ENCODE data around the gene PPP2R5D. TPM values are rescaled to one million over a fixed set of nuclear protein-coding genes. Genes with fewer than 3 reads are reported as not detected.
"Not testable (repeated sequence)": the region's sequence is repeated elsewhere in the genome, so short reads cannot be mapped to it uniquely, and the experiment has no call there.

The PPP2R5D gene
- total RNA-seq, result 10 to 100 TPM; 53.0 to 96.0 TPM

DNA sequence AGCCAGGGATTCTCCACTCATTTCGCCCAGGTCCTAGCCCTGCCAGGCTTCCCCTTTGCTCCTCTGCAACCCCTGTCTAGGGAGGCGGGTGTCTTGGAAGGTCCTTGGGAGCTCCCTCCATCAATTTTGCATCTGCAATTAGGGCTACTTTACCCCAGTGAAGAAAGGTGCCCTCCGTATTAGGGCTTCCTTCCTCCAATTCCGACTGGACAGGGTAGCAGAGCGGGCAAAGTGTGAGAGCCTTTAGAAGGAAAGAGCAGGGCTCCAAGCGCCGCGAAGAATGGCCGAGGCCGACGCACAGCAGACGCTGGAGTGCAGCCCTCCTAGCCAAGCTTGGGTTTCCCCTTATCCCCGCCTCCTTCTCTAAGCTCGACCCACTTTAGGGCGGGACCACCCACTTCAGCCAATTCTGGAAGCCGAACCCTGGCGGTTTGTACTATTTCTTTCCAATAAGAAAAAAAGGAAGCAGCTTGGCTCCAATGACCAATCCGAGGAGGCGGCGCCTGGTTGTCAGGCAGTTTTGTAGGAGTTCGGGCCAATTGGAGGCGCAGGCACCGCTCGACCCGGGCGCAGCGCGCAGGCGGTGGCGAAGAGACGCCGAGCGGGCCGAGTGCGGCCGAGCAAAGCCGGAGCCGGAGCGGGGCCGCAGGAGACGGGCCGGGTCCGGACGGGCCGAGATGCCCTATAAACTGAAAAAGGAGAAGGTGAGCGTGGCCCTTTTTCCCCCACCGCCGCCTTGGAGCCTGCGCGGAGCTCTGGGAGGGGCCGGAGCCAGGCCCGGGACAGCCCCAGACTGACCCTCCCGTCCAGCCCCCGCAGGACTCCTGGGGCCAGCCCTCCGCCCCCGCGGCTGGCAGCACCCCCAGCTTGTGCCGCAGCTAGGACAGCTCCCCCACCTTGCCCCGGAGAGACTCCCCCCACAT is at the start of gene PPP2R5D:
Gene PPP2R5D (plus strand): TSS at position 570 of the 923 bp plus-strand sequence. CDS start 108 bp downstream, at position 678.
- Mint-ChIP-seq H3K9me3 (no peaks in the 10 kb centered on the region), H3K36me3 (peaks cover 13% of the 10 kb centered on the region in 2 donors), H3K27ac (peak within 1 kb of the TSS; percentile 92 to 98)
- DNase-seq (ENCODE audit: low spot score in 2 of 2) (peak; percentile 94 to 97), ATAC-seq (peak; percentile 85 to 94)

DNA sequence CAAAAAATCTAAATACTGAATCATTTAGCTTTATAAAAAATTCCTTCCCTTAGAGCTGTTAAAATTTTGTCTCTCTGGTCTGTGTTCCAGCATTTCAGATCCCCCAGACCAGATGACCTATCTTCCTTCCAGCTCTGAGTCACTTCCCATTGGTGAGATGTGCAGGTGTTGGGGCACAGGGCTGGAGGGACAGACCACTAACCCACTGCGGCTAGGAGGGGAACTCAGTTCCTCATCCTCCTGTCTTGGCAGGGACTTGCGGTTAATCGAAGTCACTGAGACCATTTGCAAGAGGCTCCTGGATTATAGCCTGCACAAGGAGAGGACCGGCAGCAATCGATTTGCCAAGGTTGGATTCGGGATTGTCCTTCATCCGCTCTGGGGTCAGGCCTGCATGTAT is 49.0 kb upstream of the PPP2R5D start:
- Mint-ChIP-seq H3K9me3 (no peaks in the 10 kb centered on the region), H3K36me3 (peaks cover 12 to 35% of the 10 kb centered on the region in 2 donors), H3K27ac (peak overlapping the region in 1 of 2 donors; percentile 93)
- DNase-seq (ENCODE audit: low spot score in 2 of 2) (no peak), ATAC-seq (peak in 1 of 2 donors; percentile 51)

DNA sequence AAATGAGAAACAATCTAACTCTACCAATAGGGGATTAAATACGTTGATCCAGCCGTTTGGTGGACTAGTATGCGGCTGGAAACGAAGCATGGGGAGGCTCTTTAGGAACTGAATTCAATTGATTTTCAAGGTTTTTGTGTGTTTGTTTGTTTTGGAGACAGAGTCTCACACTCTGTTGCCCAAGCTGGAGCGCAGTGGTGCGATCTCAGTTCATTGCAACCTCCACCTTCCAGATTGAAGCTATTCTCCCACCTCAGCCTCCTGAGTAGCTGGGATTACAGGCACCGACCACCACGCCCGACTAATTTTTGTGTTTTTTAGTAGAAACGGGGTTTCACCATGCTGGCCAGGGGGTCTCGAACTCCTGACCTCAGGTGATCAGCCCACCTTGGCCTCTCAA is 48.0 kb upstream of the PPP2R5D start:
- Mint-ChIP-seq H3K27ac (no peak overlapping the region), H3K9me3 (no peaks in the 10 kb centered on the region), H3K36me3 (peaks cover 10 to 40% of the 10 kb centered on the region in 2 donors)
- DNase-seq (ENCODE audit: low spot score in 2 of 2) (no peak), ATAC-seq (no peak)

DNA sequence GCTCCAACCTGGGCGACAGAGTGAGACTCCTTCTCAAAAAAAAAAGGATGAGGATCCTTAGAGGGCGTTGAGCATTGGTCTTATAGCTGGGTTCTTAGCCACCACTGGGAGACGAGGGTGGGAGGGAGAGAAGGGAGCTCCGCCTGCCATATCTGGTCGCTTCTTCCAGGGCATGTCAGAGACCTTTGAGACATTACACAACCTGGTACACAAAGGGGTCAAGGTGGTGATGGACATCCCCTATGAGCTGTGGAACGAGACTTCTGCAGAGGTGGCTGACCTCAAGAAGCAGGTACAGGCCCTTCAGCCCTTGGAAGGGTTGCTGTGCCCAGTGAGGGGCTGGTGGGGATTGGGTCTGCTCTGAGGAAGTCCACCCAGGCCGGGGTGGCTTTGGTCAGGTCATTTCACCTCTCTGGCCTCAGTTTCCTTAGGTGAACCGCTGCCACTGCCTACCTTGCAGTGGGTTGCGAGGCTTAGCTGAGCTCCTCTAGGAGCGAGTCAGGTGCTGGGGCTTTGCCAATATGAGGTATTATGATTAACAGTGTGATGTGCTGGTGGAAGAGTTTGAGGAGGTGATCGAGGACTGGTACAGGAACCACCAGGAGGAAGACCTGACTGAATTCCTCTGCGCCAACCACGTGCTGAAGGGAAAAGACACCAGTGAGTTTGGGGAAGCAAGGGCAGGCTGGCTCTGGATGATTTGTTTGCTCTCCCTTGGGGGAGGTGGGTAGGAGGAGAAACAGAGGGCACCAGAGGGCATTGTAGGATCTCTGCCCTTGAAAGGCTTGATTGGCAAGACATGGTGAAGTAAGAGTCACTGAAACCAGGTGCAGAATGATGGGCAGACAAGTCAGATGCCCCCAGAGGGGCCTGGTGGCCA is 46.6 kb upstream of the PPP2R5D start:
- H3K9me3 Mint-ChIP-seq, result no peaks in the 10 kb centered on the region
- H3K27ac Mint-ChIP-seq, result peak overlapping the region; percentile 26 to 95
- no peak for ATAC-seq
- DNase-seq (ENCODE audit: low spot score in 2 of 2), result no peak
- peaks cover 10 to 30% of the 10 kb centered on the region in 2 donors for H3K36me3 Mint-ChIP-seq

DNA sequence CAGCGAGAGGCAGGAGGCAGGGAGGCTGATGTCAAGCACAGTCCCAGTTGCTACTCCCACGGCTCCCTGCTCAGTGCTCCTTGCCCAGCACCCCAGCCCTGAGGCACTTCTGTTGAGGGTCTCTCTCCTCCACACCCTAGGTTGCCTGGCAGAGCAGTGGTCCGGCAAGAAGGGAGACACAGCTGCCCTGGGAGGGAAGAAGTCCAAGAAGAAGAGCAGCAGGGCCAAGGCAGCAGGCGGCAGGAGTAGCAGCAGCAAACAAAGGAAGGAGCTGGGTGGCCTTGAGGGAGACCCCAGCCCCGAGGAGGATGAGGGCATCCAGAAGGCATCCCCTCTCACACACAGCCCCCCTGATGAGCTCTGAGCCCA is 46.0 kb upstream of the PPP2R5D start:
- peak overlapping the region; percentile 28 to 95 for H3K27ac Mint-ChIP-seq
- peaks cover 10 to 24% of the 10 kb centered on the region in 2 donors for H3K36me3 Mint-ChIP-seq
- ATAC-seq (no peak), DNase-seq (ENCODE audit: low spot score in 2 of 2) (no peak)
- H3K9me3 Mint-ChIP-seq, result no peaks in the 10 kb centered on the region

DNA sequence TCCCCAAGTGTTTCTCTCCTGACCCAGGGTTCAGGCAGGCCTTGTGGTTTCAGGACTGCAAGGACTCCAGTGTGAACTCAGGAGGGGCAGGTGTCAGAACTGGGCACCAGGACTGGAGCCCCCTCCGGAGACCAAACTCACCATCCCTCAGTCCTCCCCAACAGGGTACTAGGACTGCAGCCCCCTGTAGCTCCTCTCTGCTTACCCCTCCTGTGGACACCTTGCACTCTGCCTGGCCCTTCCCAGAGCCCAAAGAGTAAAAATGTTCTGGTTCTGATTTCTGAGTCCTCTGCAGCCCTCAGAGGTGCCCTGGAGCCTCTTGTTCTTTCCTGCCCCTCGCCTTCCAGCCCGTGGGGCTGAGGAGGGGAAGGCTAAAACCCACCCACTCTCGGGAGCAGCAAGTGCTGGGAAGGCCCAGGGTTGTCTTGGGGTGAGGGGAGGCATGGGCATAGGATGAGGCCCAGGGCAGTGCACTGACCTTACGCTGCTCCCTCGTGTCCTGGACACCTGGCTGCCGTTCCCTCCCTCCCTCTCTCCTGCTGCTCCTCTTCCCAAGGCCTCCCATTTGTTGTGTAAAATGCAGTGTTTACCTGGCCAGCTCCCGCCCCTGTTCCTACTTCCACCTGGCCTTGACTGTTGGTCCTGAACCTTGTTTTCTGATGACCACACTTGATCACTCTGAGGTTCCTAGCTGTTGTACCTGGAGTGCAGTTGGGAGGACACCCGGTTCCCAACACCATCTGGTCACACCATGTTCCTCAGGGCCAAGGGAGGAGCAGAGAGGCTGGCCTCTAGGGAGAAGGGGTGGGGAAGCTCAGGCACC is 45.2 kb upstream of the PPP2R5D start:
- Mint-ChIP-seq H3K36me3 (peaks cover 10 to 23% of the 10 kb centered on the region in 2 donors), H3K27ac (peak overlapping the region; percentile 28 to 95), H3K9me3 (no peaks in the 10 kb centered on the region)
- DNase-seq (ENCODE audit: low spot score in 2 of 2) (no peak), ATAC-seq (no peak)

DNA sequence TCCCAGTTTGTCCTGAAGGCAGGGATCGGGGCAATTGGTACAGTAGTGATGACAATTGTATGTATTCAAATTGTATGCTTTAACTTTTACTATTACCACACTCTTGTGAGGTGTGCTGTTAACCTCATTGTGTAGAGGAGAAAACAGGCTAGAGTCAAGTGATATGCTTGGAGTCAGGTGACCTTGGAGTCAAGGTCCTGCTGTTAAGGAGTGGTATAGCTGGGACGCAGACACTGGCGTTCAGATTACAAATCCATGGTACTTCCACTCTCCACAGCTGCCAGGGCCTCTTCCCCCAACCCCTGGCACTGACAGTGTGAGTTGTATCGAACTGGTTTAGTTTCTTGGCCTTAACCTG is 44.6 kb upstream of the PPP2R5D start:
- ATAC-seq, result no peak
- Mint-ChIP-seq H3K27ac (peak overlapping the region in 1 of 2 donors; percentile 55), H3K36me3 (peaks cover 10 to 23% of the 10 kb centered on the region in 2 donors), H3K9me3 (no peaks in the 10 kb centered on the region)
- no peak for DNase-seq (ENCODE audit: low spot score in 2 of 2)

DNA sequence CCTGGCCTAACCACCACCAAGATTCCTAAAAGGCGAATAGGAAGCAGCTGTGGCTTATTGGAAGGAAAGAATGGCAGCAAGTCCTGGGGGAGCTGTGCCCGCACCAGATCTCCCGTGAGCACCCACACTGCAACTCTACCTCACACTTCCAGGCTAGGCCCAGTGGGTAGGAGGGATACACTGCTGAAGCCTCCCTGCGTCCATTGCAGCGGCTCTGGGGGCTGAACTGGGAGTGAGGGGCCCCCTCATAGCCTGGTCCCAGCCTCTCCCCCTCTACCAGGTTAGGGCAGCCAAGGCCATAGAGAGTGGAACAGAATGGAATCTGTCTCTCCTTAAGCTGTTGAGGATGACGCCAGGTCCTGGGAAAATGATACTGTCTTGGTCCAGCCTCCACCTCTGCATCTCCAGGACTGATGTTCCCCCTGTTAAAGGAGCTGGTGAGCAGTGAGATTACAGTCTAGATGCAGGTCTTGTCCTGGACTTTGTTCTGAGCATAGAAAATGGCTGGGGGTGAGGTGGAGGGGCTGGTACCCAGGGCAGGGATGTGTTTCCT is 43.8 kb upstream of the PPP2R5D start:
- peak overlapping the region in 1 of 2 donors; percentile 55 for H3K27ac Mint-ChIP-seq
- ATAC-seq (no peak), DNase-seq (ENCODE audit: low spot score in 2 of 2) (no peak)
- H3K9me3 Mint-ChIP-seq, result no peaks in the 10 kb centered on the region
- H3K36me3 Mint-ChIP-seq, result peaks cover 10 to 19% of the 10 kb centered on the region in 2 donors

DNA sequence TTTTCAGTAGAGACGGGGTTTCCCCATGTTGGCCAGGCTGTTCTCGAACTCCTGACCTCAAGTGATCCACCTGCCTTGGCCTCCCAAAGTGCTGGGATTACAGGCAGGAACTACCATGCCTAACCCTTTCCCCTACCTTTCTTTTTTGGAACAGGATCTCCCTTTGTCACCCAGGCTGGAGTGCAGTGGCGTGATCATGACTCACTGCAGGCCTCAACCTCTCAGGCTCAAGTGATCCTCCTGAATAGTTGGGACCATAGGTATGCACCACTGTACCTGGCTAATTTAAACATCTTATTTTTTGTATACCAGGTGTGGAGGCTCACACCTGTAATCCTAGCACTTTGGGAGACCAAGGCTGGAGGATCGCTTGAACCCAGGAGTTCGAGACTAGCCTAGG is 43.0 kb upstream of the PPP2R5D start:
- H3K27ac Mint-ChIP-seq, result peak overlapping the region in 1 of 2 donors; percentile 72
- not testable (repeated sequence) for DNase-seq (ENCODE audit: low spot score in 2 of 2); H3K9me3 Mint-ChIP-seq; ATAC-seq
- peaks cover 6 to 13% of the 10 kb centered on the region in 2 donors for H3K36me3 Mint-ChIP-seq

DNA sequence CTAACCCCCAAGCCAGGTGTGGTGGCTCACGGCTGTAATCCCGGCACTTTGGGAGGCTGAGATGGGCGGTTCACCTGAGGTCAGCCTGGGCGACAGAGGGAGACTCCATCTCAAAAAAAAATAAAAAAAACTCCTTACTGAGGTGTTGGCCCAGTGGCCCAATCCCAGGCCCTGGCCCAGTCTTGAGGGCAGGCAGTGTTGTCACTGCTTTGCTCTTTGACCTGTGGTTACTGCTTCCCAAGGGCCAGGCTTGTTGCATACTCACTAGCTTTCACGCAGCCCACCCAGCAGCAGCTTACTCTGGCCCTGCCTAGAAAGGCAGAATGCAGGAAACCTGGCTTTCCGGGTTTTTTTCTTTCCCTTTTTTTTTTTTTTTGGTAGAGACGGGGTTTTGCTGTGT is 41.9 kb upstream of the PPP2R5D start:
- Mint-ChIP-seq H3K36me3 (peaks cover 0 to 13% of the 10 kb centered on the region in 2 donors), H3K27ac (peak overlapping the region in 1 of 2 donors; percentile 56), H3K9me3 (no peaks in the 10 kb centered on the region)
- DNase-seq (ENCODE audit: low spot score in 2 of 2), result no peak
- ATAC-seq, result no peak

DNA sequence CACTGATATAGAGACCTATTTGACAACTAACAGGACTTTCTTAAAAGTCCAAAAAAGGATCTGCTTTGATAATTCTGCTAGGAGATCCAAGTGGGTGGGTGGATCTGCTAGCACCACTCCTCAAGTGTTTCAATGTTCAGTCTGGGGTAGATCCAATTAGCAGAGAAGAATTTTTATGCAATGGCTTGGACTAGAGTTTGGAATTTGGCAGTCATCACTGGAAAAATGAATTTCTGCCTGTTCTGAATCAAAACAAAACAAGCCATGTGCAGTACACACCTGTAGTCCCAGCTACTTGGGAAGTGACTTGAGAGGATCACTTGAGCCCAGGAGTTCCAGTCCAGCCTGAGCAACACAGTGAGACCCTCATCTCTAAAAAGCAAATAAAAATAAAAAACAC is 36.4 kb upstream of the PPP2R5D start:
- DNase-seq (ENCODE audit: low spot score in 2 of 2) (no peak), ATAC-seq (no peak)
- Mint-ChIP-seq H3K36me3 (no peaks in the 10 kb centered on the region), H3K27ac (no peak overlapping the region), H3K9me3 (no peaks in the 10 kb centered on the region)

DNA sequence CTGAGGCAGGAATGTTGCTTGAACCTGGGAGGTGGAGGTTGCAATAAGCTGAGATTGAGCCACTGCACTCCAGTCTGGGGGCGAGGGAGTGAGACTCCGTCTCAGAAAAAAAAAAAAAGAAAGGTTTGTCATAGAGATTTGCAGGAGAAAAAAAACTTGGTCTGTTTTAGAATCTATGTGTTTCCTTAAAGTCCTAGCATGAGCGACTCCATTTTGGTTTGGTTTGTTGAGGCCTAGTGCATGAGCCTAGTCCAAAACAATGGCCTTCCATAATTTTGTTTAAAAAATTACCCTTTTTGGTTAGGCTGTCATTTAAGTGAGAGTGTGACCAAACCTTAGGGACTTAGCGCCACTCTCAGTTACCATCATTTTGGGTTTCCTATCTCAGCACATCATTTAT is 32.0 kb upstream of the PPP2R5D start:
- H3K27ac Mint-ChIP-seq, result no peak overlapping the region
- H3K36me3 Mint-ChIP-seq, result no peaks in the 10 kb centered on the region
- no peaks in the 10 kb centered on the region for H3K9me3 Mint-ChIP-seq
- DNase-seq (ENCODE audit: low spot score in 2 of 2) (no peak), ATAC-seq (no peak)

DNA sequence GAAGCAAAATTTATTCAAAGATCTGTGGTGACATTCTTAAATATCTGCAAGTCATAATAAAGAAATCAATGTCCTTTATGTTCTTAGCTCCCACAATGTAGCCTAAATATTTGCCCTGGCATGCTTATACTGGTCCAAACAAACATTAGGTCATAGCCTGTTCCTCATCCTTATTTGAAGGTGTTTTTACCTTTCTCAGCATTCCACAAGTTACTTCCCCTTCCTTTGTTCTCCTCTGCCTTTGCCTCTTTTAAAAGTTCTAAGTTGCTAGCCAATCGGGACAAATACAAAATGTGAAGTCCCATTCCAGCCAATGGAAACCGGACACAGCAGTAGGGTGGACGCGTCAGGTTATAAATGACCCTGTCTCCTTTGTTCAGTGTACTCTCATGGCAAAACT is 30.0 kb upstream of the PPP2R5D start:
- not testable (repeated sequence) for H3K36me3 Mint-ChIP-seq; DNase-seq (ENCODE audit: low spot score in 2 of 2); ATAC-seq; H3K27ac Mint-ChIP-seq; H3K9me3 Mint-ChIP-seq

DNA sequence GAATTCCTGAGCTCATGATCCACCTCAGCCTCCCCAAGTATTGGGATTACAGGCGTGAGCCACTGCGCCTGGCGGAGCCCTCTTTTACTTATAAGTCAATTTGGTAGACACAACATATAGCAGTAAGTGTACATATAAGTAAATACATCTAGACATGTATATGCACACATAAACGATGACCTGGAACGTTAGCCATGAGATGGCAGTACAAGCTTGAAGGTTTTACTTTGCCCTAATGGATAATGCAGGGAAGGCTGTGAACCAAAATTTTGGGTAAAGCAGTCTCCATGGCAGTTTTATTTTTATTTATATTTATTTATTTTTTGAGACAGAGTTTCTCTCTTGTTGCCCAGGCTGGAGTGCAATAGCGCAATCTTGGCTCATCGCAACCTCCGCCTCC is 26.2 kb upstream of the PPP2R5D start:
- DNase-seq (ENCODE audit: low spot score in 2 of 2) (no peak), ATAC-seq (no peak)
- Mint-ChIP-seq H3K36me3 (no peaks in the 10 kb centered on the region), H3K9me3 (no peaks in the 10 kb centered on the region), H3K27ac (no peak overlapping the region)

DNA sequence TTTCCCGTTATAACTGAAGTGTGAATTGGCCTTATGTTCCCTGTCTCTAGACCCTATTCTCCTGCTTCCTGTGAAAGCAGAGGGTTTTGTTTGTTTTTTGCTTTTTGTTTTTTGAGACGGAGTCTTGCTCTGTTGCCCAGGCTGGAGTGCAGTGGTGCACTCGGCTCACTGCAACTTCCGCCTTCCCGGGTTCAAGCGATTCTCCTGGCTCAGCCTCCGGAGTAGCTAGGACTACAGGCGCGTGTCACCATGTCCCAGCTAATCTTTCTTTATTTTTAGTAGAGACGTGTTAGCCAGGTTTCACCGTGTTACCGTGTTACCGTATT is 24.5 kb upstream of the PPP2R5D start:
- no peaks in the 10 kb centered on the region for H3K9me3 Mint-ChIP-seq
- ATAC-seq (no peak), DNase-seq (ENCODE audit: low spot score in 2 of 2) (no peak)
- no peak overlapping the region for H3K27ac Mint-ChIP-seq
- H3K36me3 Mint-ChIP-seq, result no peaks in the 10 kb centered on the region

Data from activated naive CD4-positive, alpha-beta T cell treated with anti-CD3 and anti-CD28 coated beads, Interleukin-2, amount 50 U/mL, for 72 hours (primary cell).